ENCODE measurements around the gene NTRK1. TPM values are rescaled to one million over a fixed set of nuclear protein-coding genes. Genes with fewer than 3 reads are reported as not detected.

The NTRK1 gene
- total and polyA plus RNA-seq, 4 donors = 0.15 to 0.61 (median 0.24) TPM; not detected in 1

- WGBS, 2 donors = 72 to 84% methylated on average over 12 to 13 of the region's 13 CpGs
- no peaks in the 10 kb centered on the region for H3K36me3 ChIP-seq (ENCODE audit: control insufficient read depth in 4 of 4, insufficient read depth in 4 of 4, low read length in 4 of 4)
- no peak overlapping the region for H3K9ac ChIP-seq (ENCODE audit: insufficient read depth in 1 of 2, low read length in 2 of 2)
- peaks cover 0 to 29% (median 5%) of the 10 kb centered on the region in 3 donors for H3K27me3 ChIP-seq (ENCODE audit: control insufficient read depth in 3 of 3, insufficient read depth in 3 of 3, low read length in 2 of 3)
- no peak overlapping the region for H3K4me3 ChIP-seq
- no peak overlapping the region for H3K27ac ChIP-seq (ENCODE audit: low read depth in 1 of 2, low read length in 1 of 2)
- peaks cover 0 to 2% (median 0%) of the 10 kb centered on the region in 4 donors for H3K9me3 ChIP-seq (ENCODE audit: control insufficient read depth in 4 of 4, insufficient read depth in 3 of 4, low read length in 3 of 4)
- DNase-seq (no peak), ATAC-seq (ENCODE audit: insufficient read depth, low FRiP score) (no peak)
- peaks cover 0 to 18% (median 0%) of the 10 kb centered on the region in 5 donors for H3K4me1 ChIP-seq (ENCODE audit: control insufficient read depth in 5 of 5, insufficient read depth in 5 of 5, low read length in 5 of 5)
- TF ChIP-seq CTCF (IDR thresholded peaks at IDR 0.05; ENCODE audit: control extremely low read depth, extremely low read depth) = no peak
These were observed 7.7 kb downstream of the NTRK1 start for GRCh38 chr1:156868341-156868740.

GRCh38 chr1:156869455-156869854, 8.8 kb downstream of the NTRK1 start:
- Histone ChIP-seq H3K9ac (ENCODE audit: insufficient read depth in 1 of 2, low read length in 2 of 2) (no peak overlapping the region), H3K4me1 (ENCODE audit: control insufficient read depth in 5 of 5, insufficient read depth in 5 of 5, low read length in 5 of 5) (peaks cover 0 to 16% (median 0%) of the 10 kb centered on the region in 5 donors), H3K9me3 (ENCODE audit: control insufficient read depth in 4 of 4, insufficient read depth in 3 of 4, low read length in 3 of 4) (no peaks in the 10 kb centered on the region), H3K27me3 (ENCODE audit: control insufficient read depth in 3 of 3, insufficient read depth in 3 of 3, low read length in 2 of 3) (peaks cover 0 to 18% (median 0%) of the 10 kb centered on the region in 3 donors), H3K4me3 (no peak overlapping the region), H3K36me3 (ENCODE audit: control insufficient read depth in 4 of 4, insufficient read depth in 4 of 4, low read length in 4 of 4) (no peaks in the 10 kb centered on the region), H3K27ac (ENCODE audit: low read depth in 1 of 2, low read length in 1 of 2) (no peak overlapping the region)
- DNase-seq (no peak), ATAC-seq (ENCODE audit: insufficient read depth, low FRiP score) (no peak)
- no peak for TF ChIP-seq CTCF (IDR thresholded peaks at IDR 0.05; ENCODE audit: control extremely low read depth, extremely low read depth)
- WGBS, 2 donors = 88 to 89% methylated on average over 9 of the region's 9 CpGs

- TF ChIP-seq CTCF (IDR thresholded peaks at IDR 0.05; ENCODE audit: control extremely low read depth, extremely low read depth) = no peak
- ATAC-seq (ENCODE audit: insufficient read depth, low FRiP score) = no peak
- DNase-seq = no peak
- Histone ChIP-seq H3K4me1 (ENCODE audit: control insufficient read depth in 5 of 5, insufficient read depth in 5 of 5, low read length in 5 of 5) (peaks cover 0 to 10% (median 0%) of the 10 kb centered on the region in 5 donors), H3K9me3 (ENCODE audit: control insufficient read depth in 4 of 4, insufficient read depth in 3 of 4, low read length in 3 of 4) (no peaks in the 10 kb centered on the region), H3K36me3 (ENCODE audit: control insufficient read depth in 4 of 4, insufficient read depth in 4 of 4, low read length in 4 of 4) (no peaks in the 10 kb centered on the region), H3K27ac (ENCODE audit: low read depth in 1 of 2, low read length in 1 of 2) (no peak overlapping the region), H3K4me3 (no peak overlapping the region), H3K27me3 (ENCODE audit: control insufficient read depth in 3 of 3, insufficient read depth in 3 of 3, low read length in 2 of 3) (peaks cover 0 to 16% (median 0%) of the 10 kb centered on the region in 3 donors), H3K9ac (ENCODE audit: insufficient read depth in 1 of 2, low read length in 2 of 2) (no peak overlapping the region)
- WGBS, 2 donors = 93 to 96% methylated on average over 18 of the region's 18 CpGs
These were observed 13.0 kb downstream of the NTRK1 start for GRCh38 chr1:156873659-156874058.

GRCh38 chr1:156874142-156874541, 13.5 kb downstream of the NTRK1 start:
- WGBS, 2 donors = 82 to 90% methylated on average over 5 of the region's 5 CpGs

More at GRCh38 chr1:156874142-156874541, 13.5 kb downstream of the NTRK1 start:
- no peak for TF ChIP-seq CTCF (IDR thresholded peaks at IDR 0.05; ENCODE audit: control extremely low read depth, extremely low read depth)
- Histone ChIP-seq H3K9ac (ENCODE audit: insufficient read depth in 1 of 2, low read length in 2 of 2) (no peak overlapping the region), H3K9me3 (ENCODE audit: control insufficient read depth in 4 of 4, insufficient read depth in 3 of 4, low read length in 3 of 4) (no peaks in the 10 kb centered on the region), H3K4me1 (ENCODE audit: control insufficient read depth in 5 of 5, insufficient read depth in 5 of 5, low read length in 5 of 5) (peaks cover 0 to 10% (median 0%) of the 10 kb centered on the region in 5 donors), H3K27ac (ENCODE audit: low read depth in 1 of 2, low read length in 1 of 2) (no peak overlapping the region), H3K27me3 (ENCODE audit: control insufficient read depth in 3 of 3, insufficient read depth in 3 of 3, low read length in 2 of 3) (peaks cover 0 to 17% (median 0%) of the 10 kb centered on the region in 3 donors), H3K4me3 (no peak overlapping the region), H3K36me3 (ENCODE audit: control insufficient read depth in 4 of 4, insufficient read depth in 4 of 4, low read length in 4 of 4) (no peaks in the 10 kb centered on the region)
- ATAC-seq (ENCODE audit: insufficient read depth, low FRiP score) (no peak), DNase-seq (no peak)

Data from lung (tissue), 12 donors.